Stimulated activated CD8-positive, alpha-beta memory T cell treated with anti-CD3 and anti-CD28 coated beads, Interleukin-12 subunit alpha, Interleukin-12 subunit beta, amount 100 ng/mL, for 24 hours (primary cell): Measurements from ENCODE around the gene CADM2.
"Not testable (repeated sequence)": the region's sequence is repeated elsewhere in the genome, so short reads cannot be mapped to it uniquely, and the experiment has no call there.

Experiments used
- DNase-seq: peaks from one replicate; pipeline ENCODE4 v3.0.0-alpha.2; 2020; ENCODE audit errors: extremely low read depth

Gene CADM2

DNA sequence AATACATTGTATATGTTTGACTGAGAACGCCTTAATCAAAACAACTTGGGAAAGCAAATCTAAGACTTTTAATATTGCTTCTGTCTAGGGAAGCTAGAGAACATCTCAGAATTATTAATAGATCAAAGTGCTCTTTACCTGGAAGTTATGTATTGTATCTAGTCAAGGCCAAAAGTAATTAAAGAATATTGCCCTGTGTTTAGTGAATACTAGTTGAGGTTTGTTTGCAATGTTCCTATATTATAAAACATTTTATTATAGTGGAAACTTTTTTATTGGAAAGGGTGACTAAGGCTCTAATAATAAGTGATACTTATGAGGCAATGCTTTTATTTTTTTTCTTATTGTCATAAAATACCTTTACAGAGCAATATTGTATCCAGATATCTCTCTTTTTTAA lies 118.2 kb downstream of the CADM2 start:
- no peak for DNase-seq

DNA sequence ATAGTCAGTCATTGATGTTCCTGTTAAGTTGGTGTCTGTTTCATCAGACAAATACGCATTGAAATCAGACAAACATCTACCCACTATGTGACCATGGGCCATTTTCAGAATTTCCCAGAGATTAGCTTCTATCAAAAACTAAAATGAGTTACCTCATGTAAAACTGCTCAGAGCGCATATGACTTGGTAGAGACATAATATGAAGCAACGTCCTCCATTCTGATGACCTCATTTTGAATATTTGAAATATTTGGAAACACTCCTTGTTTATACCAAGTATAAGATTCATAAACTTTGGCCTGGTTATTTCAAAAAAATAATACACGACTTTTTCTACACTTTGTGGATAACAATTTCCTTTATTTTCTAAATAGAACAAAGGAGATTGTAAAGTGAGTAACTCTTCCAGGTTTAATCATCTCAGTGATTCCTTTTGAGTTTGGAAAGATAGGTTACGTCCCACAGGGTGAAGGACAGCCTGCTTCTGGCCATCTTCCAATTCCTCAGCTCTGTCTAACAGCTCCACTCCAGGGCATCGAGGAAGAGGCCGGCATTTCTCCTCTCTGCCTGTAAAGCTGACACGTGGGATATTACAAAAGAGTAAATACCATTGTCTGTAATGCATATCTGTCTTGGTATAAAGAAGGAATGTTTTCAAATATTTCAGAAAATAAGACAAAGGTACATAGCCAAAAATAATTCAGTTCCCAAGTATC lies 122.6 kb downstream of the CADM2 start:
- DNase-seq = no peak

DNA sequence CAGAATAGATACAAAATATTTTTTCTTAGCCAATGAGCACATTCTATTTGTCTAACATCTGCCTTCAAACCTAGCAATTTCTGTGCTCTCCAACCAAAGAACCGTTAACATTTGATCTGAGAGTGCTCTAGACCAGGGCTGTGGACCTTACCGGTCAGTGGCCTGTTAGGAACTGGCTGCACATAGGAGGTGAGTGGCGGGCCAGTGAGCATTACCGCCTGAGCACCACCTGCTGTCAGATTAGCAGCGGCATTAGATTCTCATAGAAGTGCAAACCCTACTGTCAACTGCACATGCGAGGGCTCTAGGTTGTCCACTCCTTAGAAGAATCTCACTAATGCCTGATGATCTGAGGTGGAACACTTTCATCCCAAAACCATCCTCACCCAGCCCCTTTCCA lies 131.7 kb downstream of the CADM2 start:
- DNase-seq = no peak

DNA sequence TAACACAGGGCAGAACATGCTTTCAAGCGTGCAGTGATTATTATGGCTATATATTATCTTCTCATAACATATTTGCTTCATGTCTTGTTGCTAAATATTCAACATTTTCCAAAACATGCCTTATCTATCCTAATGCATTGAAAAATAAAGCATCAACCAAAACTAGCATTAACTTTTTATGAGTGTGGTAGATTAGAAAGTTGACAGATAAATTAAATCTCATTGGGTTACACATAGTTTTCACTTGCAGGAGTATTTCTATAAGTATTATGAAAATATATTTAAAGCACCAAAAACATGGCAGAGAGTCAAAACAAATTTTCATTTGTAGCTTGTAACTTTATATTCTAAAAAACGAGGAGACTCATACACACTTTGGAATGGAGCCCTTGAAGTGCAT lies 141.5 kb downstream of the CADM2 start:
- DNase-seq = no peak

DNA sequence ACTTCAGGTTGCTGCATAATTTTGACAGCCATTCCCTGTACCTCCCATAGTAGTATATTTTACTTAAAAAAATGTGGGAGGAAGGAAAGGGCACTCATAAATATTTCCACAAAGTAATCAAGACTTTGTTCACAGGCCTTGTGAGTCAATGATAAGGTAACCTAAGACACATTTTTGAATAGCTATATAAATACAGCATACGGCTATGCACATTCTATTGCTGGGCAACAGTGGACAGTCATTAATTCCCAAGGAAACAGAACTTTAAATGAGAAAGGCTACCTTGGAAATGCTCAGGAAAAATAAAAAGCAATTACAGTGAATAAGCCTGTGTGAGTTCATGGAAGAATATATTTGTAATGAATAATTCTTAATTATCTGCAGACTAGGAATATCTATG lies 144.0 kb downstream of the CADM2 start:
- no peak for DNase-seq

DNA sequence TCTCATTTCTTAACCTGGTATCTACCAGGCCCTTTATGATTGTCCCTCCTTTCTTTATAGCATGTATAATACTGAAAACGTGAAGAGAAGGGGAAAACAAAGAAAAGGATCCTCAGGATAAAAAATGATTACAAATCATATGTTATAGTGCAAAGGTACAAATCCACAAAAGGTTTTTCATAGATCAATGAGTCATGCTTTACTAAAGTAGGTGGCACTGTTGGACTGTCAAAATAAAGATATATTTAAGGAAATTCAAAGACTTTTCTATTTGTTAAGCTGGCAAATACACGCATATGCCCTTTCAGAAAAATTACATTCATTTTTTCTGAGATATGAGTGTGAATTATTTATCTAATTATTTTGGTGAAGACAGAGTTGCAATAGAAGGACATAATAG lies 151.6 kb downstream of the CADM2 start:
- DNase-seq = no peak

DNA sequence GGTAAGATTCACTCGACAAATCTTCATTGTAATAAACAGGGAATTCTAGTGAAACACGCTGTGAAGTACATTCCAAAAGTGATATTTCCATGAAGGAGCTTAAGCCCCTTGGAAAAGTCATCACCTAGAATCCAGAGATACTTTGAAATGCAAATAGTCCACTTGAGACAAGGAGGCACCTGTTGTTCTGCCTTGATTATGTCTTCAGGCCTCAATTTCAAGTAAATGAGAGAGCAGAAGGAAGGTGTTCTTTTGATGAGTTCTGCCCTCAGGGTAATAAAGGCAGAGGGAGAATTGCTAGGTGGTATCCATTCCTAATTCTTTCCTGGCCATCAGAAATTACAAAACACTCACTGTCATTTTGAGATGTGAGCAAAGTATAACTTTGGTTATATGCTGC lies 162.1 kb downstream of the CADM2 start:
- no peak for DNase-seq

DNA sequence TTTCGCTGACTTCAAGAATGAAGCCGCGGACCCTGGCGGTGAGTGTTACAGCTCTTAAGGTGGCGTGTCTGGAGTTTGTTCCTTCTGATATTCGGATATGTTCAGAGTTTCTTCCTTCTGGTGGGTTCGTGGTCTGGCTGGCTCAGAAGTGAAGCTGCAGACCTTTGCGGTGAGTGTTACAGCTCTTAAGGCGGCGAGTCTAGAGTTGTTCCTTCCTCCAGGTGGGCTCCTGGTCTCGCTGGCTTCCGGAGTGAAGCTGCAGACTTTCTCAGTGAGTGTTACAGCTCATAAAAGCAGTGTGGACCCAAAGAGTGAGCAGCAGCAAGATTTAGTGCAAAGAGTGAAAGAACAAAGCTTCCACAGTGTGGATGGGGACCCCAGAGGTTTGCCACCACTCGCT lies 174.1 kb downstream of the CADM2 start:
- not testable (repeated sequence) for DNase-seq

DNA sequence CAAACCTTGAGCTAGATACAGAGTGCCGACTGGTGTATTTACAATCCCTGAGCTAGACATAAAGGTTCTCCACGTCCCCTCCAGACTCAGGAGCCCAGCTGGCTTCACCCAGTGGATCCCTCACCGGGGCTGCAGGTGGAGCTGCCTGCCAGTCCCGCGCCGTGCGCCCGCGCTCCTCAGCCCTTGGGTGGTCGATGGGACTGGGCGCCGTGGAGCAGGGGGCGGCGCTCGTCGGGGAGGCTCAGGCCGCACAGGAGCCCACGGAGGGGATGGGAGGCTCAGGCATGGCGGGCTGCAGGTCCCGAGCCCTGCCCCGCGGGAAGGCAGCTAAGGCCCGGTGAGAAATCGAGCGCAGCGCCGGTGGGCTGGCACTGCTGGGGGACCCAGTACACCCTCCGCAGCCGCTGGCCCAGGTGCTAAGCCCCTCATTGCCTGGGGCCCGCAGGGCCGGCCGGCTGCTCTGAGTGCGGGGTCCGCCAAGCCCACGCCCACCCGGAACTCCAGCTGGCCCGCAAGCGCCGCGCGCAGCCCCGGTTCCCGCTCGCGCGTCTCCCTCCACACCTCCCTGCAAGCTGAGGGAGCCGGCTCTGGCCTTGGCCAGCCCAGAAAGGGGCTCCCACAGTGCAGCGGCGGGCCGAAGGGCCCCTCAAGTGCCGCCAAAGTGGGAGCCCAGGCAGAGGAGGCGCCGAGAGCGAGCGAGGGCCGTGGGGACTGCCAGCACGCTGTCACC lies 175.1 kb downstream of the CADM2 start:
- DNase-seq = not testable (repeated sequence)

DNA sequence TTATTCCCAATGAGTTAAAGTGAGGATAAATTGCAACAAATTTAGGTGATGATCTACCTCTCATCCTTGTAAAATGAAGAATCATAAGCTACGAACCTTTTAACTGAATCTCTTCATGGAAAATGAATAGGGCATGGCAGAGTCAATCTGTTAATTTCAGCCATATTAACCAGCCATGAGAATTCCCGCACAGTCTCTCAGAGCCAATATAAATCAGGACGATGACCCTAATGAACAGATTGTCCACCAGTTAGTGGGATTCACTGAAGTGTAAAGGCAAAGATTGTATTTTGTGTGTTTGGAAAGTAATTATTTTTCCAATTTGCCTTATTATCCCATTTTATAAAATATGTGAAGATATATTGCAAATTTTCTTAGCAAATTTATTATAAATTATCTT lies 183.8 kb downstream of the CADM2 start:
- DNase-seq = no peak

DNA sequence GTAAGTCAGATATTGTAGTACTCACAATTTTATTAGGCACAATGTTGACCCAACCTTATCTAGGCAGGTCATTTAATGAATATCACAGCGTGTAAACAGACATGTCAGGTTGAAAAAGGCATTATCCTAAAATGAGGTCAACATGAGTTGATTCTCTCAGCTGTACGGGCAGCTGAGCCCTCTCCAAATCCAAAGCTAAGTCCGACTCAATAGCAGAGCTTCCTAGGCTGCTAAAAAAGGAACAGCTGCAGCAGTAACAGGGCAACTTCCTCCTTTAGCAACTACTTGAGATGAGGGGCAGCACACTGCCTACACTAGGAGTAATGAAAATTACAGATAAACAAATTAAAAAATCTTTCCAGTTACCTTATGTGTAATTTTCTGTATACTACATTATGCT lies 189.2 kb downstream of the CADM2 start:
- no peak for DNase-seq

DNA sequence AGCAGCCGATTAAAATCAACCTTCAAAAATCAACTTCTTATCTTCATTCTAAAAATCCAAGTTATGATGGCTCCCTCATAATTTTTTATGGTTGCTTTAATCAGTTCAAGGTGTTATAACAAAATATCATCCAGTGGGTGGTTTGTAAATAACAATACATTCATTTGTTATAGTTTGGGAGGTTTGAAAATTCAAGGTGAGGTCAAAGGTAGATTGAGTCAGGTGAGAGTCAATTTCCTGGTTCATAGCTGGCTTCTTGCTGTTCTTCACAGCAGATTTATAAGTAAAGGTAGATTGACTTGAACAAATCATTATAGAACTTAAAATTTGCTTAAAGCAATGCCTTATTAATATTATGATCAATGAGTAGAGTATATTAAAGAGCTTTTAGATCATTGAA lies 192.8 kb downstream of the CADM2 start:
- DNase-seq = no peak

DNA sequence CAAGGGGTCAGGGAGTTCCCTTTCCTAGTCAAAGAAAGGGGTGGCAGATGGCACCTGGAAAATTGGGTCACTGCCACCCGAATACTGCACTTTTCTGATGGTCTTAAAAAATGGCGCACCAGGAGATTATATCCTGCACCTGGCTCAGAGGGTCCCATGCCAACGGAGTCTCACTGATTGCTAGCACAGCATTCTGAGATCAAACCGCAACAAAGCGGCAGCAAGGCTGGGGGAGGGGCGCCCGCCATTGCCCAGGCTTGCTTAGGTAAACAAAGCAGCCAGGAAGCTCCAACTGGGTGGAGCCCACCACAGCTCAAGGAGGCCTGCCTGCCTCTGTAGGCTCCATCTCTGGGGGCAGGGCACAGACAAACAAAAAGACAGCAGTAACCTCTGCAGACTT lies 194.5 kb downstream of the CADM2 start:
- DNase-seq = not testable (repeated sequence)

DNA sequence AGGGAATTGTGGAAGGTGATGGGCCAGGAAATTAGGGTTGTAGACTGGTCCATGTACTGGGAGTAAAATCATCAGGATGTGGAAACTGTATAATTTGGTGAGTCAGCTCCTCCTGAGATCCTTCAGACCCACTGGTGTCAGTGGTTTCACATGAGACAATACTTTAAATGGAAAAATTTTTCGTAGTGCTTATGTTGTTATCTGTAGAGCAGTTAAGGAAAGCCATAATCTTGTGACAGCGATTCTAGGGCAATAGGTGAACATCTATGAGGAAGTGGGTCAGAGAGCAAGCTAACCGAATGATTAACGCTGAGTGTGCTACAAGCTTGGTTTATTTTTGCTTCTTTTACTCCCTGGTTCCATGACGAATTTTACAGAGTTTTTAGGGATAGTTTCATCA lies 200.6 kb downstream of the CADM2 start:
- no peak for DNase-seq

DNA sequence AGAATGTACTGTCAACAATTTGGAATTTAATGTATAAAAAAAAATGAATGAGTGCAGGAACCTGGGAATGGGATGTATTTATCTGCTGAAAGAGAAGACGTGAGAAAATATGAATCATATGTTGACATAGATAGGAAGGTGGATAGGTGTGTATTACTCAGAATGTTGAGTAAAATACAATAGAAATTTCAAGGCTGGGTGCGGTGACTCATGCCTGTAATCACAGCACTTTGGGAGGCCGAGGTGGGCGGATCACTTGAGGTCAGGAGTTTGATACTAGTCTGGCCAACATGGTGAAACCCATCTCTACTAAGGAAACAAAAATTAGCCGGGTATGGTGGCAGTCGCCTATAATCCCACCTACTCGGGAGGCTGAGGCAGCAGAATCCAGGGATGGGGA lies 202.8 kb downstream of the CADM2 start:
- DNase-seq = no peak

DNA sequence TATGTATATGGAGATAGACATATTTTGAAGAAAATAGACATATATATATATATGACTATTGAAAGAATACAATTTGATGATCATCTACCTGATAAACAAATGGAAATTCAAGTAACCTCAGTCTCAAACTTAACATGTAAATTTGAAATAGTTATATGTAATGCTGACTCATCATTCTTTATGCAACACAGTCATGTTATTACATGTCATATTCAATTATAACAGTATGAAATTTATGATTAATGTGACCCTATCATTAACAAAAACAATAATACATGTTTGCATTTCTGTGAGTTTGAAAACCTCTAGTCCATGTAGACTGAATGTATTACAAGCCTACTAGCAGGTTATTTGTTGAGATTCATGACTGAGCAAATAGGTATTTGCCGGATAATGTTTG lies 204.1 kb downstream of the CADM2 start:
- no peak for DNase-seq

DNA sequence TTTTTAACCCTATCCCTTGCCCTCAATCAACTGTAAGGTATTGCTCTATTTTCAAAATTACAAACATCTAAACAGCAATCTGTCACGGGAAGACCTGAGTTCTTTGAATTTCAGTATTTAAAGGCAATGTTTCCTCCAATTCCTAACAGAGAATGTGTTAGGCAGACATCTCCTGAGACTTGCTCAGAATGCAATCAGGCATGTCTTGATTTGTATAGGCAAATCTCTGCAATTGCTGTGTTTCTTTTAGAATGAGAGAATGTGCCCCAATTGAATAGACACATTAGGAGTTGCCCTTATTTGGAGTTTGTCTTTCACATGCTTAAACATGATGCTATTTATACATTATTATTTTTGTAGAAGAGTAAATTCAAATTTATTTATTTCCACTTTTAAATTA lies 205.6 kb downstream of the CADM2 start:
- DNase-seq = no peak

DNA sequence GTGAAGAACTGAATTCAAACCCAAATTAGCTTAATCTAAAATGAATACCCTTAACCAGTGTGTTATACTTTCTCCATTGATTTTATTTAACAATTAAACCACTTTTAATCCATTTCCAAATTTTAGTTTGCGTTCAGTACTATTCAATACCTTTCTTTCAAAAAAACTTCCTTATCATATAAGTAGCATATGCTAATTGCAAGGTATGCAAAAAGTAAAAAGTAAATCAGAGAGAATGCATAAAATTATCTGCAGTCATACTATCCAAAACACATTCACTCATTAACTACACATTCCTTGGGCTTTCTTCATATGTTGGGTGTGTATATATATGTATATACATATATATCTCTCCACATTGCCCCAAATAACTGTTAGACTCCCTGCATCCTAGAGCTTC lies 208.8 kb downstream of the CADM2 start:
- DNase-seq = no peak

DNA sequence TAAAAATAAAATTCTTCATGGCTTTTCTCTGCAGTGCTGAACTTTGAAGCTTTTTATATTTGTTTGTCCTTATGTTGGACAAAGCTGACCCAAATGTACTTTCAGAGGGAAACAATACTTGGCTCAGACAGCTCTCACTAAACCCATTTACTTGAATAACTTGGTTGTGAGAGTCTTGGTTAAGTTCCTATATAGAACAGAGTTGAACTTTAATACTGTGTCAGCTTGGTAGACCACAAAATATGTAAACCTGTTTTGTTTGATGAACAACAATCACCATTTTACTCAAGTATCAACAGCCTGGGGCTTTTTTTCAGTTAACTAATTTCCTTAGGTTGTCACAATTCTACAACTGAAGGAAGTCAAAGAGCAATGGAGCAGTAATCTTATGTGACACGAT lies 211.9 kb downstream of the CADM2 start:
- DNase-seq = no peak

DNA sequence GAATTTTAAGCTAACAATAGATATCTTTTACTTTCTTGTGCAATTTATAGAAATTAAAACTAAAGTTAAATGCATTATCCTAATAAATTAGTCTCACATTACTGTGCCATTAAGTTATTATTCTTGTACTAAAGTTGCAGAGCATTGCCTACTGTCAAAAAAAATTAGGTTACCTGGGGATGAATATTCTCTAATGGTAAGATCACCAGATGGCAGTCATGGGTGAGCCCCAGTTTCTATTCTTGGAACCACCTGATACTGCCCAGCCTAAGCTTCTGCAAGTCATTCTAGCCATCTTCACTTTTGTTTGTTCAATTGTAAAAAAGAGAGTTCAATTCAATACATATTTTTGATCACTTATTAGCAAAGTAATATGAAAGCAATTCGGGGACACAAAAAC lies 213.2 kb downstream of the CADM2 start:
- no peak for DNase-seq

DNA sequence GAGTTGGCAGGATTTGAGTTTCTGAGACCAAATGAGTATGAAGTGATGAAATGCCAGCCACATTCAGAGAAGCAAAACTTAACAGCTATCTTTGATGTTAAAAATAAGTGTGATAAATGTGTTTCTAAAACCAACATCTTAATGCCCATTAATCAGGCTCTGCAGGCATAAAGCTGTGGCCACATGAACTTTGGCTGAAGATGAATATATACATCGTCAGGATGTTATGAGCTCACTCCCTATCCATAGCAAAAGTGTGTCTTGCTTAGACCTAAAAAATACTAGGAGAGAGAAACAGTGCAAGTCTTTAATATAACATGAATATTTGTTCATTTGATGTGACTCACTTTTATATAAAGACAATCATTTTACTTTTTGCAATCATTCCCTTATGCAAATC lies 218.0 kb downstream of the CADM2 start:
- DNase-seq = no peak

DNA sequence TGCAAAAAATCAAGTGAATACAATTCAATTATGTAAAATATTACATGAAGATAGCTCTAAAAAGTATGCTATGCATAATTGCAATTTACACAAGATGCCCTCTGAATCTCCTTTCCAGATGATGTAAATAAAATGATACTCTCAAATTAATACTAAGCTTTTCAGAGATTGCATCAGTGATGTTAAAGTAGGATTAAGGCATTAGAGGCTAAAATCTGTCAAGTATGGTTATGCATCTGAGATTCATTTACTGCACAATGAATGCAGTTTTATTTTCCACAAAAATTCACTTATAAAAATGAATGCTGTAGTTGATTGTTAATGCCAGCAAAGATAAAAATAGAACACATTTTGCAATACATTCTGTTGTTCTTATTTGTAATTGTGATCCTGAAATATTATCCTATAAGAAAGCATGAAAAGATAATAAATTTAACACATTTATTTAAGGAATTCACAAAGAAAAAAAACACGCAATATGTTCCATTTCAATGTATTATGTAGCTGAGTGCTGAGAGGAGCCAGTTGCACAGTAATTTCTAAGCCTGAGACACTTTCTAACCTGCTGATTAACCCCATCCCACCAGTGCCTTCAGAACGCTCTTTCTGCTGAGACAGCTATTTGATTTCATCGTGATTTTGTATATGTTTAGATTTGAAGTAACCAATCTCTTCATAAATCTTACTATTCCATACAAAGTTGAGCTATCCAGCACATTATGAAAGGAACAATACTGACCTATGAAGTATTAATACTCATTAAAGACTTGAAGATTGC lies 224.4 kb downstream of the CADM2 start:
- DNase-seq = no peak

DNA sequence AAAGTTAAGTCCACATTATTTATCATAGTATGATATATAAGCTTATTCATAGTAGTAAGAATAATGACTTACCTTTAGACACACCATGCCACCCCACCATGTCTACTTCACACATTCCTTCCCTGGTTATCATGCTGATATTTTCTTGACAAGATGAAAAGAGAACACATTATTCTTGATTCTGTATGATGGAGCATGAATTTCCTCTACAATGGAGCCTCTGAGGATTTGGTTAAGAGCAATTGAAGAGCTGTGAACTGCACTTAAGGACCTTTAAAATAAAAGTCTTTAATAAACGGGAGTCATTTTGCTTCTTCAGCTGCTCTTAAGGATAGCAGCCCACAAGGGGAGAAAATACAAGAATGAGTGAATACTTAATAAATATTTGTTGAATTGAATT lies 226.7 kb downstream of the CADM2 start:
- no peak for DNase-seq
